OCI-LY3 (cell line): ENCODE measurements around the gene SGSH.

ENCODE experiments used
- CTCF ChIP-seq: fragments of 200-600, 300-600 bp; sonication (generic); IDR thresholded peaks from 2 replicates; pipeline ENCODE4 v1.5.1; 2014; ENCODE audit warnings: antibody characterized with exemption, low read length, low read depth
- EZH2phosphoT487 ChIP-seq: fragments of 200-600 bp; shearing (Covaris generic); IDR thresholded peaks from 2 replicates; pipeline ENCODE4 v1.6.1; 2018; ENCODE audit warnings: antibody characterized with exemption, mixed run types, low read depth

GRCh38 chr17:80228477-80228876 lies 8.3 kb upstream of the SGSH start:
- TF ChIP-seq CTCF (no peak), EZH2phosphoT487 (no peak)
